ENCODE results near the gene WDR37. TPM values are rescaled to one million over a fixed set of nuclear protein-coding genes. Genes with fewer than 3 reads are reported as not detected.

The WDR37 gene
- total RNA-seq, 1 experiment from 2014 or later: 15.4 TPM

- no peak for DNase-seq (ENCODE audit: low read depth)
Observed at GRCh38 chr10:1168763-1169162, 112.6 kb downstream of the WDR37 start.

- no peak for DNase-seq (ENCODE audit: low read depth)
Observed at GRCh38 chr10:1169186-1169885, 113.2 kb downstream of the WDR37 start.

GRCh38 chr10:1169981-1170866 lies 114.0 kb downstream of the WDR37 start:
- no peak for DNase-seq (ENCODE audit: low read depth)

GRCh38 chr10:1170867-1171180 lies 114.6 kb downstream of the WDR37 start:
- DNase-seq (ENCODE audit: low read depth): no peak

- DNase-seq (ENCODE audit: low read depth): no peak
Observed at GRCh38 chr10:1171182-1171581, 115.0 kb downstream of the WDR37 start.

GRCh38 chr10:1171586-1171985 lies 115.4 kb downstream of the WDR37 start:
- DNase-seq (ENCODE audit: low read depth): no peak

- no peak for DNase-seq (ENCODE audit: low read depth)
Observed at GRCh38 chr10:1172256-1172984, 116.2 kb downstream of the WDR37 start.

GRCh38 chr10:1173091-1173490 lies 116.9 kb downstream of the WDR37 start:
- DNase-seq (ENCODE audit: low read depth): no peak

GRCh38 chr10:1174022-1174421 lies 117.8 kb downstream of the WDR37 start:
- DNase-seq (ENCODE audit: low read depth): no peak

GRCh38 chr10:1175956-1176565 lies 119.9 kb downstream of the WDR37 start:
- no peak for DNase-seq (ENCODE audit: low read depth)

- no peak for DNase-seq (ENCODE audit: low read depth)
Observed at GRCh38 chr10:1177936-1178335, 121.8 kb downstream of the WDR37 start.

- no peak for DNase-seq (ENCODE audit: low read depth)
Observed at GRCh38 chr10:1178506-1178905, 122.3 kb downstream of the WDR37 start.

- no peak for DNase-seq (ENCODE audit: low read depth)
Observed at GRCh38 chr10:1179346-1180070, 123.3 kb downstream of the WDR37 start.

GRCh38 chr10:1180071-1180730 lies 124.0 kb downstream of the WDR37 start:
- DNase-seq (ENCODE audit: low read depth): no peak

GRCh38 chr10:1180836-1181235 lies 124.7 kb downstream of the WDR37 start:
- no peak for DNase-seq (ENCODE audit: low read depth)

Other genes with a start within 250 kb of the WDR37 start
- 49.5 and 62.7 TPM in 2 replicates for gene LARP4B, start 124.7 kb upstream of the WDR37 start, total RNA-seq (2014; rRNA removed; shearing (Covaris generic))
- 59.1 and 87.0 TPM in 2 replicates for gene GTPBP4, start 68.0 kb upstream of the WDR37 start, total RNA-seq (2014; rRNA removed; shearing (Covaris generic))
- gene IDI2, start 30.5 kb upstream of the WDR37 start, total RNA-seq (2014; rRNA removed; shearing (Covaris generic)): not detected in 2 replicates
- gene IDI1, start 7.3 kb upstream of the WDR37 start, total RNA-seq (2014; rRNA removed; shearing (Covaris generic)): 113 and 125 TPM in 2 replicates

Measured in HT1080 (cell line).